Muscle layer of colon (tissue), 2 donors: ENCODE data around the gene LCP1.
"Not testable (repeated sequence)": the region's sequence is repeated elsewhere in the genome, so short reads cannot be mapped to it uniquely, and the experiment has no call there.

Experiments
- H3K27ac ChIP-seq: one replicate; pipeline ENCODE4 v1.7.0; 2013; ENCODE audit warnings: low read depth, mild to moderate bottlenecking, low read length, moderate library complexity
- H3K27me3 ChIP-seq, 2 donors: one replicate each; pipeline ENCODE4 v1.7.0; 2013; ENCODE audit warnings: low read length in 2 of 2, mild to moderate bottlenecking in 2 of 2; ENCODE audit not compliant: insufficient read depth in 2 of 2, control insufficient read depth in 1 of 2
- H3K36me3 ChIP-seq: one replicate; pipeline ENCODE4 v1.7.0; 2013; ENCODE audit warnings: mild to moderate bottlenecking, low read length; ENCODE audit not compliant: insufficient read depth
- H3K4me1 ChIP-seq: one replicate; pipeline ENCODE4 v1.7.0; 2013; ENCODE audit warnings: mild to moderate bottlenecking, low read length; ENCODE audit not compliant: insufficient read depth
- H3K4me3 ChIP-seq, 2 donors: one replicate each; pipeline ENCODE4 v1.7.0; 2013; ENCODE audit warnings: low read length in 2 of 2, low read depth in 1 of 2, mild to moderate bottlenecking in 1 of 2, moderate library complexity in 1 of 2
- H3K9ac ChIP-seq: one replicate; pipeline ENCODE4 v1.7.0; 2013; ENCODE audit warnings: low read length
- H3K9me3 ChIP-seq: one replicate; pipeline ENCODE4 v1.7.0; 2013; ENCODE audit warnings: mild to moderate bottlenecking, low read length
- donor health status: abdominal sarcoma.
- donor health status: Adenocarcinoma of cecum.

LCP1 gene

DNA sequence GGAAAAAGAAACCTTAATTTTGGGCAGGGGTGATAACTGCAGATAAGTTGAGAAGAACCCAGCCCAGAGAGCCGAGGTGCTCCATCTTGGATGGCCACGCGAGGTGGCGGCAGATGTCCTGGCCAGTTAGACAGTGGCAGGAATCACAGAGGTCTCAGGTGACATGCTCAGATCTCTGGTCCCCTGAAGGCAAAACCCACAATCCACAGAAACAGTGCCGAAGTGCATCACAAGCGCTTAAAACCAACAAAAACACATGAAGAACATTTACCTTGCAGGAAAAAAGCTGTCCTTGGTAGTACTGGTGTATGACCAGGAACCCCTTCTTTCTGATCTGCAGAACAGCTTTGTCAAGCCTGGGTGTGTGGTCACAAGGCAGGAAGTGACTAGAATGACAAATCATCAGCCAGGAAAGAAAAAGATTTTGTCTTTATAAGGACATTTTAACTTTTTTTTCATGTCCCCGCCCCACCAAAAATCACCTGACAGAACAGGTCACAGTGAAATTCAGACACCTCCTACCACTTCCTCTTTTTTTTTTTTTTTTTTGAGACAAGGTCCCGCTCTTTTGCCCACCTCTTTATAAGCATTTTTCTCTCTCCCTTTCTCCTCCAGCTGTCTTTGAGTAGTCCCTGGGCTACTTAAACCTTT is at the start of gene LCP1:
Gene LCP1 (minus strand): TSS at position 338 of the 651 bp plus-strand sequence. CDS start 22,515 bp downstream, outside the sequence.
- Histone ChIP-seq H3K9me3 (no peaks in the 10 kb centered on the region), H3K4me3 (no peak within 1 kb of the TSS), H3K27ac (no peak within 1 kb of the TSS), H3K27me3 (no peaks in the 10 kb centered on the region), H3K4me1 (no peaks in the 10 kb centered on the region), H3K36me3 (no peaks in the 10 kb centered on the region), H3K9ac (no peak within 1 kb of the TSS)

DNA sequence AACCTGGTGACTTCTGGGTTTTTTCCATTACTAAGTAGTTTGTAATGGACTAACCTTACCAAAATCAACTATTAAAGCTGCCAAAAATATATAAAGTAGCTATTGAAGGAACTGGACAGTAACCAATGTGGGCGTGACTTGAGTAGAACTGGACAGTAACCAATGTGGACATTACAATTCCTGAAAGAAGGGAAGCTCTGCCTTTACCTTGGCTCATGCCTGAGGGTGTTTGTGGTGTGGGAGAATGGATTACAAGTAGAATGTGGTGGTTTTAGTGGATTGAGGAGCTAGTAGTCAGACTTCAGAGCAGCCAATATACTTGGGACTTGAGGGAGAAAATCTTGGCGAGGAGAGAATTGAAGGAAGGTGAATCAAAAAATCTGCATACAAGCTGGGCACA is 47.3 kb upstream of the LCP1 start:
- Histone ChIP-seq H3K4me3 (no peak overlapping the region), H3K9me3 (no peaks in the 10 kb centered on the region), H3K4me1 (no peaks in the 10 kb centered on the region), H3K27me3 (no peaks in the 10 kb centered on the region), H3K9ac (no peak overlapping the region), H3K36me3 (no peaks in the 10 kb centered on the region), H3K27ac (no peak overlapping the region)

- not testable (repeated sequence) for H3K4me3 ChIP-seq, H3K4me1 ChIP-seq, H3K27ac ChIP-seq, H3K9ac ChIP-seq, H3K27me3 ChIP-seq, H3K9me3 ChIP-seq, H3K36me3 ChIP-seq
These were observed 38.3 kb upstream of the LCP1 start for GRCh38 chr13:46220234-46220633.

- H3K27me3 ChIP-seq, H3K9me3 ChIP-seq, H3K36me3 ChIP-seq, H3K4me1 ChIP-seq, H3K4me3 ChIP-seq, H3K9ac ChIP-seq, H3K27ac ChIP-seq: not testable (repeated sequence)
These were observed 32.8 kb upstream of the LCP1 start for GRCh38 chr13:46214741-46215140.

DNA sequence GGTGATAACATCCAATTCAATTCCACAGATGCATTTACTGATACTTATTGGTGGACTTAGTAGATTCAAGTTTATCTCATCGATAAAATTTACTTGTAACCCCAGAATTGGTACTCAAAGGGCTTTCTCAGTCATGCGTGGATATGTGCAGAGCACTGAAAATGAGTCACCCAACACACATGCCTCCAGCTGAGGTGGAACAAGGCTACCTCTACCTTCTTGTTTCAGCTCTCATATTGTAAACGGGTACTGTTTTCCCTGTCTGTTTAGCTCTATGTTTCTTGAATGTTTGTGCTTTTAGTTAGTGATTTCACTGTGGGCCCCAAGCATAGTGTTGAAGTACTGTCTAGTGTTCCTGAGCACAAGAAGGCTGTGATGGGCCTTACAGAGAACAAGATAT is 31.3 kb upstream of the LCP1 start:
- no peaks in the 10 kb centered on the region for H3K36me3 ChIP-seq
- H3K27ac ChIP-seq: no peak overlapping the region
- no peaks in the 10 kb centered on the region for H3K27me3 ChIP-seq
- H3K4me1 ChIP-seq: peaks cover 5% of the 10 kb centered on the region
- H3K4me3 ChIP-seq: no peak overlapping the region
- H3K9me3 ChIP-seq: no peaks in the 10 kb centered on the region
- H3K9ac ChIP-seq: no peak overlapping the region

DNA sequence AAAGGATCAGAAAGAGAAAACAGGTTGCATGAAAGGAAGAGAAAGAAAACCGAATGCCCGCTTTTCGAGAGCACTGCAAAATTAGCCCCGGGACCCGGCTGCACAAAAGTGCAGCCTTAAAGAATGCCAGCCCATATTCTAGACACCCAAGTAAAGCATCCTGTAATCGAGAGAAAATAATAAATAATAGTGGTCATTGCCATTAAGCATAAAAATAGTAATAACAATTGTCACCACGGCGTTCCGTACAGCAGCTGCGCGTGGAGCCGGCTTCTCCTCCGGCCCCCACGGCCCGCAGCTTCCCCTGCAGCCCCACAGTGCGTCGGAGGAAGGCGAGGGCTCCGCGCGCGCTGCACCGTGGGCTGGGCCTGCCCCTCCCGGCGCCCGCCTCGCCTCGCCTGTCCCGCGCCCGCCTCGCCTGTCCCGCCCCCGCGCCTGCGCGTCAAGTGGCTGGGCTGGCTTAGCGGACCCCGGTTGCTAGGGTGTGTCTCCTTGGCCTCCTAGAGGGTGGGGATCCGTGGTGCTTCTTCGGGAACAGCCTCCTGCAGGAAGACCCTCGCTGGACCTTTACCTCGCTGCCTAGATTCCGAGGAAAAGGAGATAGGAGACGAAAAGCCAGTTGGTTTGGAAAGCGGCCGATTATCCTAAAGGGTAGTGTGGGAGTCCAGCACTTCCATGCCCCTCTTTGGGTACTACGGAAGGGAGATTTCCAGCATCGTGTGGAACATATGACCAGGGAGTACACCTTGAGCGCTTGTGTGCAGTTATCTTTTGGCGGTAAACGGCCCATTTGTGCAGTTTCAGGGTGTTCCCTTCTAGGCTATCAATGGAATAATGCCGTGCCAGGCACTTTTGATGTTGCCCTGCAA is 29.7 kb upstream of the LCP1 start, which contains the start of gene LRRC63:
Gene LRRC63 (plus strand): TSS at position 446 of the 869 bp plus-strand sequence. CDS start 1,107 bp downstream, outside the sequence.
- Histone ChIP-seq H3K27me3 (no peaks in the 10 kb centered on the region), H3K36me3 (no peaks in the 10 kb centered on the region), H3K27ac (no peak within 1 kb of the TSS), H3K9ac (no peak within 1 kb of the TSS), H3K4me3 (peak within 1 kb of the TSS; percentile 47 to 65), H3K4me1 (peaks cover 5% of the 10 kb centered on the region), H3K9me3 (no peaks in the 10 kb centered on the region)

GRCh38 chr13:46211116-46211482 is 29.1 kb upstream of the LCP1 start:
- Histone ChIP-seq H3K4me3 (peak overlapping the region; percentile 47 to 65), H3K9me3 (no peaks in the 10 kb centered on the region), H3K36me3 (no peaks in the 10 kb centered on the region), H3K27ac (no peak overlapping the region), H3K9ac (no peak overlapping the region), H3K4me1 (peaks cover 5% of the 10 kb centered on the region), H3K27me3 (no peaks in the 10 kb centered on the region)

DNA sequence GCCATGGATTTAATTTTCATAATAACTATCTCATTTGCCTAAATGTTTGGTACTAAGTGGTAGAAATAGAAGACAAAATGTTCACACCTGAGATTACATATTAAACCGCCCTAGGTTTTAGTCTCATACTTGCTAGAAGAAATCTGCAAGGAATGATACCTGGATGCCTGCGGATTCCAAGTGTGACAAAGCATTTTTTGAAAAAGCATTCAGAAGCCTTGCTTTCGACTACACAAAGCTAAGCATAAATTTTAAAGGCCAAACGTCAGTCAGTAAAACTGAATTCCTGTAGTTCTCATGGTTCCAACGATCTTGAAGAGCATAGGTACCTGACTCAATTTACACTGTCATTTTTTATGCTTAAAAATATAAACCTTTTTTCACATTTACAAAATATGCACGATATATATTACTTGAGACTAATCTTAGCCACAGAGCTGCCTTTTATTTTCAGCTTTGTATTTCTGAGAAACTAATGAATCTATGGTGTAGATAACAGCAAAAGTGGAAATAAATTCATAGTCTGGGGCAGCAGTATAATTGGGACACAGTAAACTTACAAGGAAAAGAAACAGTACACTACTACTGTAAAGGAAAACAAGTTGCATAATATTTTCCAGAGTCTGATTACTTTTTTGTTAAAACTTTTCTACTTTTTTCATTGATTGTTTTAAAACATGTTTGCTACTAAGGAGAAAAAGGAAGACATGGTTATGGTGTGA is 28.5 kb upstream of the LCP1 start:
- Histone ChIP-seq H3K9me3 (no peaks in the 10 kb centered on the region), H3K4me3 (no peak overlapping the region), H3K27me3 (no peaks in the 10 kb centered on the region), H3K27ac (no peak overlapping the region), H3K9ac (no peak overlapping the region), H3K4me1 (peaks cover 5% of the 10 kb centered on the region), H3K36me3 (no peaks in the 10 kb centered on the region)

- Histone ChIP-seq H3K4me3 (no peak overlapping the region), H3K9me3 (no peaks in the 10 kb centered on the region), H3K27me3 (no peaks in the 10 kb centered on the region), H3K27ac (no peak overlapping the region), H3K36me3 (no peaks in the 10 kb centered on the region), H3K4me1 (peaks cover 5% of the 10 kb centered on the region), H3K9ac (no peak overlapping the region)
These were observed 25.9 kb upstream of the LCP1 start for GRCh38 chr13:46207828-46208227.

DNA sequence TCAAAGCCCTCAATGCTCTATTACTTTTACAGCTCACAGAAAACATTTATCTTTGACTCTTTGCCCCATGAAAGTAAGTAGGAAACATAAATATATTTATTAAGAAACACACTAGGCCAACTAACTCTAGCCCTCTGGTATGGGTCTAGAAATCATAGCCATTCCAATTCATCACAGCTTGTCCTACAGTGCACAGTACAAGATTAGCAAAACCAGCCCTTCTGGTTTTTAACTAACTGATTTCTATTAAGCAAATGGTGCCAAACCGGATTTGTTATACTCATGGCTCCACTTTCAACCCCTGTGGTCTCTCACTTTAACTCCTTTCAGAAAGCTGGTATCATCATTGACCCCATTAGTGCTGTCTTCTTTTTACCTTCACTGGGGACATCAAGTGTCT is 24.2 kb upstream of the LCP1 start:
- Histone ChIP-seq H3K4me1 (peaks cover 4% of the 10 kb centered on the region), H3K27me3 (no peaks in the 10 kb centered on the region), H3K4me3 (no peak overlapping the region), H3K9ac (no peak overlapping the region), H3K9me3 (no peaks in the 10 kb centered on the region), H3K36me3 (no peaks in the 10 kb centered on the region), H3K27ac (no peak overlapping the region)

- H3K9me3 ChIP-seq: no peaks in the 10 kb centered on the region
- no peak overlapping the region for H3K4me3 ChIP-seq
- no peak overlapping the region for H3K9ac ChIP-seq
- no peak overlapping the region for H3K27ac ChIP-seq
- H3K36me3 ChIP-seq: no peaks in the 10 kb centered on the region
- H3K27me3 ChIP-seq: no peaks in the 10 kb centered on the region
- no peaks in the 10 kb centered on the region for H3K4me1 ChIP-seq
These were observed 21.0 kb upstream of the LCP1 start for GRCh38 chr13:46202966-46203365.
